Brain microvascular endothelial cell (primary cell): ENCODE measurements around the gene B4GAT1.

Experiments
- DNase-seq: peaks from one replicate; pipeline ENCODE4 v3.0.0-alpha.2; 2020
- H3K27ac ChIP-seq: fragments of 250-450 bp; sonication (Bioruptor Pico); 2 replicates; pipeline ENCODE4 v1.5.1; 2020; ENCODE audit warnings: mild to moderate bottlenecking, moderate library complexity
- H3K27me3 ChIP-seq: fragments of 250-450 bp; sonication (Bioruptor Pico); replicated peaks from 2 replicates; pipeline ENCODE4 v1.5.1; 2020; ENCODE audit warnings: mild to moderate bottlenecking
- H3K36me3 ChIP-seq: fragments of 250-450 bp; sonication (Bioruptor Pico); replicated peaks from 2 replicates; pipeline ENCODE4 v1.5.1; 2020; ENCODE audit warnings: mild to moderate bottlenecking
- H3K4me3 ChIP-seq: 2 replicates; pipeline ENCODE4 v1.5.1; 2011; ENCODE audit warnings: low read depth, mild to moderate bottlenecking, control low read depth, low read length, moderate library complexity
- in situ Hi-C: cut with HindIII; loops from 2 replicates; pipeline ENCODE4 v1.10.0; 2017; ENCODE audit warnings: low sequenced_read_pairs, low pct_ligation_motif_present
- TF ChIP-seq, protein P1 (sequence below): IDR thresholded peaks from 2 replicates; pipeline ENCODE4 v1.5.1; 2011; ENCODE audit warnings: low read depth, mild to moderate bottlenecking, moderate library complexity, low read length, control low read depth, inconsistent platforms; ENCODE audit errors: missing control alignments

B4GAT1 gene

DNA sequence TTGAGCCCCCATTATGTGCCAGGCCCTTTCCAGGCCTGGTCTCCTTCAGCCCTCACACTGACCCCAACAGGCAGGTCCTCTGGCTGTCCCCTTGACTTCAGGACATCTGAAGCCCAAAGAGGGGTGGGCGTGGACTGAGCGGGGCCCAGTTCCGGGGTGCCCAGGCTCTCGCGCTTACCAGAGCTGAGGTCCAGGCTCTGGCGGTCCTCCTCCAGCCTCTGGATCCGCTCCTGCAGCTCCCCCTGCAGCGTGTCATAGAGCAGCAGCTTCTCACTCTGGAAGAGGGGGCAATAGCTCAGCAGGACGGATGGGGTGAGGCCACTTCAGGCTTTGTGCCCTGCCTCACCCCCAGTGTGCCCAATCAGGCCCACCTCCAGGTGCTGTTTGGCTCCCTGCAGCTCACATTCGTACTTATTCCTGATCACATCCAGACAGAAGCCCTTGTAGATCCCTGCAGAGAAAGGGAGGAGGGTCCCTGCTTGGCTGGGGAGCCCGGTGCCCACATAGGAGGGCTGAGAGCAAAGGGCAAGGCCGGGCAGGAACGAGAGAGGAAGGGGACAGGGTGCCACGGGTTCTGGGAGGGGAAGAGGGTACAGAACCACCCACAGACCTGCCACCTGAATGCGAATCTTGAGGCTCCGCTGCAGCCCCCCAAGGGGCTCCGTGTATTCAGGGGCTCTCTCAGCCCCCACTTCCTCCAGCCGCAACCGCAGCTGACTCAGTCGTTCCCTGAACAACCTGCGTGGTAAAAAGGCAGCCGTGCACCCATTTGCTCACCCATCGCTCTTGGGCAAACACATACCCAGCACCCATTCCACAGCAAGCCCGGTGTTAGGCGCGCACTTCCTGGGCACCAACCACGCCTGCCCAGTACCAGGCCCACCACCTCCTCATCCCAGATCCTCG lies 6.6 kb downstream of the B4GAT1 start:
- DNase-seq = no peak
- in situ Hi-C loops = no loop called here
- no peak overlapping the region for H3K4me3 ChIP-seq
- no peak overlapping the region for H3K27ac ChIP-seq
- no peaks in the 10 kb centered on the region for H3K27me3 ChIP-seq
- TF ChIP-seq, protein P1, sequence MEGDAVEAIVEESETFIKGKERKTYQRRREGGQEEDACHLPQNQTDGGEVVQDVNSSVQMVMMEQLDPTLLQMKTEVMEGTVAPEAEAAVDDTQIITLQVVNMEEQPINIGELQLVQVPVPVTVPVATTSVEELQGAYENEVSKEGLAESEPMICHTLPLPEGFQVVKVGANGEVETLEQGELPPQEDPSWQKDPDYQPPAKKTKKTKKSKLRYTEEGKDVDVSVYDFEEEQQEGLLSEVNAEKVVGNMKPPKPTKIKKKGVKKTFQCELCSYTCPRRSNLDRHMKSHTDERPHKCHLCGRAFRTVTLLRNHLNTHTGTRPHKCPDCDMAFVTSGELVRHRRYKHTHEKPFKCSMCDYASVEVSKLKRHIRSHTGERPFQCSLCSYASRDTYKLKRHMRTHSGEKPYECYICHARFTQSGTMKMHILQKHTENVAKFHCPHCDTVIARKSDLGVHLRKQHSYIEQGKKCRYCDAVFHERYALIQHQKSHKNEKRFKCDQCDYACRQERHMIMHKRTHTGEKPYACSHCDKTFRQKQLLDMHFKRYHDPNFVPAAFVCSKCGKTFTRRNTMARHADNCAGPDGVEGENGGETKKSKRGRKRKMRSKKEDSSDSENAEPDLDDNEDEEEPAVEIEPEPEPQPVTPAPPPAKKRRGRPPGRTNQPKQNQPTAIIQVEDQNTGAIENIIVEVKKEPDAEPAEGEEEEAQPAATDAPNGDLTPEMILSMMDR = no peak
- H3K36me3 ChIP-seq = peaks cover 26% of the 10 kb centered on the region

DNA sequence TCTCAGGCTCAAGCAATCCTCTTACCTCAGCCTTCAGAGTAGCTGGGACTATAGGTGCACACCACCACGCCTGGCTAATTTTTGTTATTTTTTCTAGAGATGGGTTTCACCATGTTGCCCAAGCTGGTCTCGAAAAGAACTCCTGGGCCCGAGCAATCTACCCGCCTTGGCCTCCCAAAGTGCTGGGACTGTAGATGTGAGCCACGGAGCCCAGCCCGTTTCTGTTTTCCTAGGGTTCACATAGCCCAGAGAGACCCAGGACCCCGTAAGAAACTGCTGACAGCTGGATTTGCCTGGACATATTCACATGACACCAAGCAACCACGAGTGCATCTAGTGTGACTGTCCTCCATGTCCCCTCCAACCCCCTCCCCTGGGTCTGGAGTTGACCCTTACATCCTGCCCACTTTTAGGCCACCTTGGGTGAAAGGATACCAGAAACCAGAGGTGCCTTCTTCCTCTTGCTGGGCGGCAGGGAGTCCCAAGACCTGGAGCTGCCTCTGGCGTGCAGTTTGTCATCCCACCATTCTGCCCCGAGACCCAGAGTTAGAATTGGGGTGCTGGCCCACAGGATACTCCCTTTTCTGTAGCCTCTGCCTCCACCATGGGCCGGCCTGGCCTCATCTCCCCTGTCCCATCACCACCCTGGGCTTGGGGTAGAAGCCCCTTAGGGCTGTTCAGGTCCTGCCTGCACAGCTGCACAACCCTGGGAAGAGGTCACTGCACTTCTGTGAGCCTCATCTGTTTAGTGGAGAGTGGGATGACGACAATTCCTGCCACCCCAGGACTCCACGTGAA lies 7.5 kb downstream of the B4GAT1 start:
- no peak for DNase-seq
- Histone ChIP-seq H3K27ac (no peak overlapping the region), H3K36me3 (peaks cover 26% of the 10 kb centered on the region), H3K4me3 (no peak overlapping the region), H3K27me3 (no peaks in the 10 kb centered on the region)
- in situ Hi-C loops = no loop called here
- TF ChIP-seq, protein P1 = no peak

DNA sequence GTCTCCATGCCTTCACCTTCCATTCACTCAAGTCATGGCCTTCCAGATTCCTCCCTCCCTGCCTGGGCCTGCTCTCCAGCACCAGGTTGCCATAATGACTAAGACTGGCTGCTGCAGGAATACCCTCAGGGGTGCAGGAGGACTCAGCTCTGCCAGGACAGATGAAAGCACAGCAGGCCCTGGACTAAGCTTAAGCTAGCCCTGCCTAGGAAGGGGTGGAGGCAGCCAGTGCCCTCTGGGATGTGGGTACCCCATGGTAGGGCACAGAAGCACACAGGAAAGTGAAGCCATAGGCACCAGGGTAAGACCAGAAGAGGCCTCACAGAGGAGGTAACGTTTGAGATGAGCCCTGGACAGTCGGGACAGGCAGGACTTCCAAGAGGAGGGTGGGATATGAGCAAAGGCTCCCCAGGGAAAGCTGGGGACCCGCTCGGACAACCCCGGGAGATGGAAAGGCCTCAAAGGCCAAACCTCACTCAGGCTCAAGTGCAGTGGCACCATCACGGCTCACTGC lies 8.2 kb downstream of the B4GAT1 start:
- DNase-seq = no peak
- no peak overlapping the region for H3K27ac ChIP-seq
- peaks cover 26% of the 10 kb centered on the region for H3K36me3 ChIP-seq
- H3K27me3 ChIP-seq = no peaks in the 10 kb centered on the region
- TF ChIP-seq, protein P1 = no peak
- H3K4me3 ChIP-seq = no peak overlapping the region
- in situ Hi-C loops = no loop called here

DNA sequence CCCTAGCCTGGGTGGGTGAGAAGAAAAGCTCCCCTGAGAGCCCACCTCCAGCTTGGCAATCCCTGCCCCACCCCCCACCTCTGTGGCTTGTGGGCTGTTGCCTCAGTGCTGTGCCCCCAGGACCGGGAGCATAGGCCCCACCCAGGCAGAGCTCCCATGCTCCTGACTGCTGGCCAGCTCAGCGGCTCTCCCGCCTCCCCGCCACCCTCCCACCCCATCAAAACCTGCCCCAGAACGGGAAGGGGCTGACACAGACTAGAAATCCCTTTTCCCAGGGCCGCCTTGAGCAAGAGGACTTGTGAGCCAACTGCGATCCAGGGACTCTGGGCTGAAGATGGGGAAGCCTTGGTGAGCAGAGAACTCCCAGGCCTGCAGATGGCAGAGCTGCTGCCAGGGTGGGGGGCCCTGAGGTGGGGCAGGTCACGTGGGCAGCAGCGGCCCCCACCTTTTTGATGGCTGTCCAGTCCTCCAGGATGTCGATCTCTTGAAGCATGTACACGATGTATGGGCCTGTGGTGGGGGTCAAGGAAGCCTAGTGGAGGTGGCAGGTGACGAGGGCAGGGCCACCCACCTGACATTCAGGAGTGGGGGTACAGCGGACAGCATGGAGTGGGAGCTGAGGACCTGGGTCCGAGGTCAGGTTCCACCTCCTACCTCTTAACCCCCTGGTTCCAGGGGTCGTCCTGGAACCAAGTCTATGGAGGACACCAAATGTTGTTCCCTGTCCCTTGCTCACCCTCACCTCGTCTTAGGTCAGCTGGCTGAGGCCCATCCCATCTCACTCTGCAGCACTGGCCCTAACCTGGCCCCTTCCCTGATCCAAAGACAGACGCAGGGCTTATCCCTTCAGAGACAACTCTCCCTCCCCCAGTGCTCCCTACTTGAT lies 8.9 kb downstream of the B4GAT1 start:
- no peak overlapping the region for H3K27ac ChIP-seq
- peaks cover 29% of the 10 kb centered on the region for H3K36me3 ChIP-seq

More for the DNA sequence above, 8.9 kb downstream of the B4GAT1 start:
- no peak overlapping the region for H3K4me3 ChIP-seq
- no peaks in the 10 kb centered on the region for H3K27me3 ChIP-seq
- no peak for DNase-seq
- in situ Hi-C loops = no loop called here
- TF ChIP-seq, protein P1 = no peak
